HG03064 (cell line): ENCODE results near the gene NQO1.

ENCODE experiments used
- ATAC-seq: cut with Tn5 transposase; IDR thresholded peaks from one replicate; pipeline ENCODE4 v1.9.1; 2021; ENCODE audit warnings: low read depth; ENCODE audit not compliant: unreplicated experiment

Gene NQO1

DNA sequence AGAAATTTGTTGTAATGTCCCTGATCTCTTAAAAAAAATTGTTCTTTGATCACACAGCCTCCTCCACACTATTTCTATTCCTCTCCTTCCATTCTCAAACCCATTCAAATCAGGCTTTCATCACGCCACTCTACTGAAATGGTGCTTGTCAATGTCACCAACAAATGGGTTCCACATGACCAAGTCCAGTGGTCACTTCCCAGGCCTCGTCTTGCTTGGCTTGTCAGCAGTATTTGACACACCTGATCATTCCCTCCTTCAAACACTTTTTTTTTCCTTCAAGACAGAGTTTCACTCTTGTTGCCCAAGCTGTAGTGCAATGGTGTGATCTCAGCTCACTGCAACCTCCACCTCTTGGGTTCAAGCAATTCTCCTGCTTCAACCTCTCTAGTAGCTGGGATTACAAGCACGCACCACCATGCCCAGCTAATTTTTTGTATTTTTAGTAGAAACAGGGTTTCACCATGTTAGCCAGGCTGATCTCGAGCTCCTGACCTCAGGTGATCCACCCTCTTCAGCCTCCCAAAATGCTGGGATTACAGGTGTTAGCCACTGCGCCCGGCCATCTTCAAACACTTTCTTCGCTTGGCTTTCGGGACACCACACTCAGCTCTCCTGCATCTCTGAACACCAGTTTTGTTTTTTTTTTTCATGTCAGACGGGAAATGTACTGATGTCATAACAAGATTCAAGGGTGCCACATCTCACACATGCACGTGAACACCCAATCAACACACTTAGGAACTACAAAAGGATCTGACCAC, 18.3 kb downstream of the NQO1 start:
- ATAC-seq, result no peak

DNA sequence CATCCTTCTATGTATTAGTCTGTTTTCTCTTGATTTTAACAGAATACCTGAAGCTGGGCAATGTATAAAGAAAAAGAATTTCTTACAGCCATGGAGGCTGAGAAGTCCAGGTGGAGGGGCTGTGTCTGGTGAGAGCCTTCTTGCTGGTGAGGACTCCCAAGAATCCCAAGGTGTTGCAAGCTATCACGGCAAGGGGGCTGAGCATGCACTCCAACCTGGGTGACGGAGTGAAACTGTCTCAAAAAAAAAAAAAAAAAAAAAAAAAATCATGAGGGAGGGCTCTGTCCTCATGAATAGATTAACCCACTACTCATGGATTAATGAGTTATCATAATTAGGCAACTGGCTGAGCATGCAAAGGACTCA, 19.4 kb downstream of the NQO1 start:
- no peak for ATAC-seq

DNA sequence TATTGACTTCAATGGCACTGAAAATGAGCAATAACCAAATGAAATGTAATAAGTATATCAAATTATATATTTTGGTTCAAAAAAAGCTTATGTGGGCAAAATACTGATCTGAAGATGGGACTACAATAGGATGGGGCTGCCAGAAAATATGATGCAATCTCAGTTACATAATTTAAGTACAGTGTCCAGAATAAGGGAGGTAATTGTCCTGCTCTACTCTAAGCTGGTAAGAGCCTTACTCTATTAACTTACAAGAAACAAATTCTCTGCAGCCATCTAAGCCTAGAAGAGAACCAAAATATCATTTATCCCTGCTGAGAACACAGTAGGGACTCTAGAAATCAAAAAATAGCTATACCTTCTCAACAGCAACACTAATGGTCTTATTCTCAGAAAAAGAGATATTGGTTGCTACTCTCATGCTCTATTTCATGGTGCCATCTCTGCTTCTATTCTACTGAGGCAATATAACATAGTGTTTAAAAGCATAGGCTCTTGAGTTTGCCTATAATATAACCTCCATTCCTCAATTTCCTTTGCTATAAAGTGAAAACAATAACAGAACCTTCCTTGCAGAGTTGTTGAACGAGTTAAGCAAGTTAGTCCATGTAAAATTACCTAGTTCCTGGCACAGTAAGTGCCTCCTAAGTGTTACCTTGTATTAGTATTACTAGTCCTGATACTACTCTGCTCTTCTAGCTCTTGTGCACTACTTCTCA, 19.9 kb downstream of the NQO1 start:
- ATAC-seq, result no peak

DNA sequence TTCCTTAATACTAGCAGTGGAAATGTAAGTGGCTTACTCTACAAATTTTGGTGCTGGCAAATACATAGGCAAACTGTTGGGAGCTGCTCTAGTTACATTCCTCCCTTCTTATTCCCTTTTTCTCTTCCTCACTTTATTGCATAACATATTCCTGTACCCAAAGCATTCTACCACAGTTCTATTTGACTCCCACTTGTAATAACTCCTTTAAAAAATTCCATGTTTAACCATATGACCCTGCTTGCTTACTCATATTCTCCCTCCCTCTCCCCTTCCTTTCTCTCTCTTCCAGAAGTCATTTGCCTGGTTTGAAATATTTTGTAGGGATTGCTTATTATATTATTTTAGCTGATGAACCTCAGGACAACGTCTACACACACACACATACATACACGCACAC, 22.7 kb downstream of the NQO1 start:
- no peak for ATAC-seq

DNA sequence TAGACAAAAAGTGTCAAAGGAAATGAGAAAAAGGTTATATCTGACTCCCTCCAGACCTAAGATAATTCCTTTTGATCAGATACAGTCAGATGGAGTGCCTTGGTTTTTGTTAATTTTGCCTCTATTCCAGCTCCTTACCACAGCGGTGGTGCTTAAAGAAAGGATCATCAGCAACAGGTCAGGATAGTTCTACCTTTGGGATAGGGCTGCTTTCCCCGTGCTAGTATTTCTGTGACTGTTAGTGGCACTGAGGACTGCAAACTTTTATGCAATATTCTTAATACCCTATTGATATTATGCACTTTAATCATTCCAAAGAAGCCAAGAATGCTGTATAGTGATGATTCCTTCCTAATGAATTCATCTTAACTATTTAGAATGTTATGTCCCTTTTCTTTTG, 24.5 kb downstream of the NQO1 start:
- no peak for ATAC-seq

DNA sequence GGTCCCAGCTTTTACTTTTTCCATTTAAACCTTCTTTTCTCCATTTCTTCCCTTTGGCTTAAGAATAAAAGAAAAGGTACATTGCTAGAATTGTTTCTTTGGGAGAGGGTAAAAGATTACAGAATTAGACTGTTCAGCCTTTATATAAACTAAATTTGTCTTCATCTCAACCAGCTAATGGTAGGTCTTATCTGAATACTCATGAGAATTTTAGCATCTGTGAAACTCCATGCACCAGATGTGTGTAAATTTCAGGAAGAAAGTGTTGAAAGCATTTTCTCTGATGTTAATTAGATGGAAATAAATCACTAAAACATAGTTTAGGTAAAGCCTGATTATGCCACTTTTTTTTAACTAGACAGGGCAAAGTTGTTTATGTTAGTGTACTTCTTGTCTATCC, 24.9 kb downstream of the NQO1 start:
- ATAC-seq, result no peak

DNA sequence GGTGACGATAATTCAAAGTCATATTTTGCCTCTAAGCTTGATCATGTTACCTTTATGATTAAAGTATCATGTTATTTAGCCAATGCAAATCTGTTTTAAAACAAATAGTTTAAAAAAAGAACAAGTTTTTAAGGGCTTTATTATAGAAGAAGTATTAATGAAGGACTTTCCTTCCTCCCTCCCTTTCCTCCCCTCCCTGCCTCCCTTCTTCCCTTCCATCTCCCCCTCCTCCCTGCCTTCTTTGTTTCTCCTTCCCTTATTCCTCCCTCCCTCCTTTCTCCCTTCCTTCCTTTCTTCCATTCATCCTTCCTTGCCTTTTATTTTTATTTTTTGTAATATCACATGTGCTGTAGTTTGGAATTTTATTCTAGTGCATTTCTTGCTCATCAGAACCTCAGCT, 26.4 kb downstream of the NQO1 start:
- no peak for ATAC-seq

DNA sequence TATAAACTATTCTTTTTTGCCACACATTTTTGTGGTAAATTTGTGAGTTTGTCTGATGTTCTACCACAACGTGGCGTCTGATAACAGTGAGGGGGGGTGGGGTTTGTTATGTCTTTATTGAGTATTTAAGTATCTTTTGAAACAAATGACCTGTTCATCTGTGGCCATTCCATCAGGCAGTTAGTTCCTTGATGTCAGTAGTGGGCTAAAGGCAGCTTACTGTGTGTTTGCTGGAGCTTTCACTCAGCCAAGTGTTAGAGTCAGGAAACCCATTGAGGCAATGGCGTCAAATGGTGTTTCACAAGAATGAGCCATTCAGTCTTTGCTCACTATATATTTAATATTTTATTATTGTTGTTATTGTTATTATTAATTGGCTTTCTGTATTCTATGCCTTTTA, 28.0 kb downstream of the NQO1 start:
- ATAC-seq, result no peak

DNA sequence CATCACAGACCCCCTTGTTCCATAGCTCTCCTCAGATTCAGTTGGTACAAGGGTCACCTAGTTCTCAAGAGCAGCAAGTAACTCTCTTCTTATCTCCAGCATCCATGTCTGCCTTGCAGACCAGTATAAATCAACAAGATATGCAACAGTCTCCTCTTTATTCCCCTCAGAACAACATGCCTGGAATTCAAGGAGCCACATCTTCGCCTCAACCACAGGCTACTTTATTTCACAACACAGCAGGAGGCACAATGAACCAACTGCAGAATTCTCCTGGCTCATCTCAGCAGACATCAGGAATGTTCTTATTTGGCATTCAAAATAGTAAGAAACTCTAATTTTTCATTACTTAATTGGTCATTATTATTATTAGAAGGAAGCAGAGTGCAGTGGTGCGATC, 32.4 kb downstream of the NQO1 start:
- no peak for ATAC-seq

DNA sequence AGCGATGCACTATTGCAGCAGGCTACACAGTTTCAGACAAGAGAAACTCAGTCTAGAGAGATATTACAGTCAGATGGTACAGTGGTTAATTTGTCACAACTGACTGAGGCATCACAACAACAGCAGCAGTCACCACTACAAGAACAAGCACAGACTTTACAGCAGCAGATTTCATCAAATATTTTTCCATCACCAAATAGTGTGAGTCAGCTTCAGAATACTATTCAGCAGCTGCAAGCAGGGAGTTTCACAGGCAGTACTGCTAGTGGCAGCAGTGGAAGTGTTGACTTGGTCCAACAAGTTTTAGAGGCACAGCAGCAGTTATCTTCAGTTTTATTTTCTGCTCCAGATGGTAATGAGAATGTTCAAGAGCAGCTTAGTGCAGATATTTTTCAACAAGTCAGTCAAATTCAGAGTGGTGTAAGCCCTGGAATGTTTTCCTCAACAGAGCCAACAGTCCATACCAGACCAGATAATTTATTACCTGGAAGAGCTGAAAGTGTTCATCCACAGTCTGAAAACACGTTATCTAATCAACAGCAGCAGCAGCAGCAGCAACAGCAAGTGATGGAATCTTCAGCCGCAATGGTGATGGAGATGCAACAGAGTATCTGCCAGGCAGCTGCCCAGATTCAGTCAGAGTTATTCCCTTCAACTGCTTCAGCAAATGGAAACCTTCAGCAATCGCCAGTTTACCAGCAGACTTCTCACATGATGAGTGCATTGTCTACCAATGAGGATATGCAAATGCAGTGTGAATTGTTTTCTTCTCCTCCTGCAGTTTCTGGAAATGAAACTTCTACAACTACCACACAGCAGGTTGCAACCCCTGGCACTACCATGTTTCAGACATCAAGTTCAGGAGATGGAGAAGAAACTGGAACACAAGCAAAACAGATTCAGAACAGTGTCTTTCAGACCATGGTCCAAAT, 34.1 kb downstream of the NQO1 start:
- no peak for ATAC-seq

DNA sequence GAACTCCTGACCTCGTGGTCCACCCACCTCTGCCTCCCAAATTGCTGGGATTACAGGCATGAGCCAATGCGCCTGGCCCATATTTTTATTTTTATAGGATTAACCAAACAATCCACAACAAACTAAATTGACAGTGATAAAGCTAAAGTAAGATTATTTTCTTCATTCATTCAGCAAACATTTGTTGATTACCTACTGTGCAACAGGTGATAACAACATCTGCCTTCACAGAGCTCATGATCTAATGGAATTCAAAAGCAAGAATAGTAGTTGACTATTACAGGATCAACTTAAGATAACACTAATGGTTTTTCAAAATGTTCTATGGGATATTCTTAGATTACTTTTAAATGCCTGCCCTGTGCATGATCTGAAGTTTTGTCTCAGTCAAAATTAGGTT, 37.8 kb downstream of the NQO1 start:
- no peak for ATAC-seq

DNA sequence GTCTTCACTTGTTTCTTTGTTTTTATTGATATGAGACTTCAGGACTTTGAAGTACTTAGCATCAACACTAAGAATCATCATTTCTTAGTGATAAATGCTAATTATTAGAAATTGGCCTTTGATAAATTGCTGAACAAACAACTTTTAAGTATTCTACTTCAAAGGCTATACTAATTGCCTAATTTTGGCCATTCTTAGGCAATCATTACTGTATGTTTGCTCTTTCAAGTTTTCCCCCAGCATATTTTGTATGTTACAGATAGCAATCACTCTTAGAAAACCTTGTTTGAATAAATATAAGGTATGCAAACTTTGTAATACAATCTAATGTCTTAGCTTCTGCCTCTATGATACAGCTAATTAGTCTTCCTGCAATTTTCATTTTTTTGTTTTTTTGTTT, 46.0 kb downstream of the NQO1 start:
- no peak for ATAC-seq

DNA sequence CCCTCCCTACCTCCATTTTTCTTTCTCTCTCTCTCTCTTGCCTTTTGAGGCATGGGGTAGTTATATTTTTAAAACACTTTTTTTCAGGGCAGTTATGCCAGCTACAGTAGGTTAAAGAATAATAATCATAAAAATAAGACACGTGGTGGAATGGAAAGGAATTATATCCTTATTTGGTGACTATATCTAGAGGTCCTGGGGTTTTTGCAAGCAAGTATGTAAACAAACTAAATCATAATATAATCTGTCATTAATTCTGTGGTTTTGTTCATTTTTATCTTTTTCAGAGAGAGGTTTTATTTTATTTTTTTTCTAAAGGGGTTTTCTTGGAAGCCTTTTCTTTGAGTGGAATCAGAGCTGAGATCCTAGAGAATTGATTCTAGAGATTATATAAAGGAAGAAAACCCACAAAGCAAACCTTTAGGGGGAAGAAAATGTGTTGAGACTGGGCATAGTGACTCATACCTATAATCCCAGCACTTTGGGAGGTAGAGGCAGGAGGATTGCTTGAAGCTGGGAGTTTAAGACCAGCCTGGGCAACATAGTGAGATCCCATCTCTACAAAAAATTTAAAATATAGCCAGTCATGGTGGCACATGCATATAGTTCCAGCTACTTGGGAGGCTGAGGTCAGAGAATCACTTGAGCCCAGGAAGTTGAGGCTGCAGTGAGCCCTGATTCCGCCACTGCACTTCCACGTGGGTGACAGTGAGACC, 53.2 kb downstream of the NQO1 start:
- no peak for ATAC-seq

DNA sequence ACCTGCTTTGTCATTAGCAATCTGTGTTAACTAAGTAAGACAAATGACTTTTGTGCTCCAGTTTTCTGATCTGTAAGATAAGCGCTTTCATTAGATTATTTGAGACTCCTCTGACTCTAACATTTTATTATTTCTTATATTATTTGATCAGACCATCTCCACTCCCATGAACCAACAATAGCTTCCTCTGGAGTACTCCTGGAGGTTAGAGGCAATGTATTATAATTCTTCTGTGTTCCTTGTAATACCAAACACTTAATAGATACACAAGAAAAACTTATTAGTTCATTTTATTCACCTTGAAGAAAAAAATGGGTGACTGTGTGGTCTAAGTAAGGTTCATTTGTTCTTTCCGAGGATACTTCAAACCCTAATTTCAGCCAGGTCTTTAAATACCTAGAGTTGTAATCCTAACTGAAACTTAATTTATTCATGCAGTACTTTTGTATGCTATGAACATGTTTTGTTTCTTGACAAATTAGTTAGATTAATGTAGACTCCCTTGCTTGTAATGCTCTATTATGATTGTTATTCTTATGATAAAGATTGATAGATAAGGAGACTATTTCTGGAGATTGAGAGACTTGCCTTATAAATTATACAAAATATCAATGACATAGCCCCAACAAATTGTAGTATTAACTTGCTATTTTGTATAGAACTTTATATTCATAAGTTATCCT, 53.9 kb downstream of the NQO1 start:
- no peak for ATAC-seq

DNA sequence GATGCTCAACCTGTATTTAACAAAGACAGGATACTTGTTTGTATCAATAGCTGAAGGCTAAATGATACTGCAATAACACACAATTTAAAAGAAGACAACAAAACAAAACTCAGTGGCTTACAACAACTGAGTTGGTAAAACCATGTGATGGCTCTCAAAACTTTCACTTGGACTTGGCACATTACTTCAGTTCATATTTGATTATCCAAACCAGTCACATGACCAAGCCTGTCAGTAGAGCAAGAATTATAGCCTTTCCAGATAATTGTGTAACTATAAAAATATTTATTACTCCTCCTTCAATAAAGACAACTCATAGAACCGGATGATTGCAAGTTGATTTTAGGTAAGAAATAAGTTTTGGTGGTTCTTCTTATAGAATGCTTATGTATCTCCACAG, 56.8 kb downstream of the NQO1 start:
- no peak for ATAC-seq

DNA sequence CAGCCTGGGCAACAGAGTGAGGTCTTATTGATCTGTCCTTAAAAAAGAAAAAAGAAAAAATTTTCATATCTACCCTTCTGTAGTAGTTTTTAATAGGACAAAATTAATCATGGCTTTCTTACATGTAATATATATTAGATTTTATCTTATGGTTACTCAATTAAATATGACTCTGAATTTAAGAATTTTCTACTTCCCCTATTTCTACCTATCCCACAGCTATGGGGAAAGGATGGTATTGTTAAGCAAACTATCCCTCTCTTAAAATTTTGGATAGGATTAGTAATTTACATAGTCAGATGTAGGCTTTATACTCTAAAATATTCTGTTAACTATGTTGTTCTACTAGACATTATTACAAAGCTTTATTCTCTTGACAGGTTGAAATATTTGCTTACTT, 62.5 kb downstream of the NQO1 start:
- ATAC-seq, result no peak

DNA sequence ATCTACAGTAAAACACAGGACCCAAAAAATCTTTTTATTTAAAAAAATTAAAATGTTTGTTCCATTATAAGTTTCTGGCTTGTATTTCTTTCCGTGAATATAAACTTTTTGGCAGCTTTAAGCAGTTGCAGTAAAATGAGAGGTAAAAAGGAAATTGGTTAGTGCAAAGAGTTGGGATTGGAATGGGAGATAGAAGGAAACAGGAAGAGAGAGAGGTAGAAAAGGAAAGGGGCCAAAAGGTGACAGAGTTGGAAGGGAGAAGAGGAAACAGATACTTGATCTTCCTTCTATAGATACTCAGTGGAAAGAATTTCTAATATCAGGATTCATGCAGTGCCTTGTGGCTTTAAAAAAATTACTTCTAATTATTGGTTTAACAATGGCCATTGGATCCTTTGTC, 63.5 kb downstream of the NQO1 start:
- no peak for ATAC-seq

DNA sequence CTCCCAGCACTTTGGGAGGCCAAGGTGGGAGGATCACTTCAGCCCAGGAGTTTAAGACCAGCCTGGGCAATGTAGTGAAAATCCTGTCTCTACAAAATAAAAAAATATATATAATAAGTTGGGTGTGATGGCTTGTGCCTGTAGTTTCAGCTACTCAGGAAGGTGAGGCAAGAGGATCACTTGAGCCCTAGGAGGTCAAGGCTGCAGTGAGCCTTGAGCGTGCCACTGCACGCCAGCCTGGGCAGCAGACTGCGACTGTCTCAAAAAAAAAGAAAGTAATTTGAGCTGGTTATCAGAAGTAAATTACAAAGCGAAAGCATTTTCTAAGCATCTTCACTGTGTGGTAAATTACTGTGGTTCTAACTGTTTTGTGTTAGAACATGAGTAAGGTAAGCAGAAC, 66.2 kb downstream of the NQO1 start:
- ATAC-seq, result no peak
